Measurements from ENCODE around the gene COBLL1.
A peak's percentile ranks its signal among the peaks of the same experiment; 100 is the strongest.

Gene COBLL1

GRCh38 chr2:164859251-164859818 is 17.7 kb upstream of the COBLL1 start:
- DNase-seq: no peak

- no peak for DNase-seq
Observed at GRCh38 chr2:164852086-164852485, 10.5 kb upstream of the COBLL1 start.

DNA sequence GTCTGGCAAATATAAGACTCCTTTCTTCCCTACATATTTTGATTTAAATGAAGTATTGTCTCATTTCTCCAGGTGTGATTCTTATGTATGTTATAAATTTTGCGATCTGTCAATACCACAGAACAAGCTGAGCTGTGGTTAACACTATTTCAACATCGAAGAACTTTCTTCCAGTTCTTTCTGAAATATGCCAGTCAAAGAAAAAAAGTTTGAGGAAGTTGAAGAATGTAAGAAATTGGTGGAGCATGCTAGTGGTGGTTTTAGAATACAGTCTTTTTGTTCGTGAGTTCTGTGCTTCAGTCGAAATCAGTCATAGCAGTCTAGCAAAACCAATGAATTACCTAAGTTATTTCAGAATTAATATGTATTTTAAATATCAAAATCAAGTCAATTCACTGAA is 8.6 kb upstream of the COBLL1 start:
- DNase-seq: no peak

DNA sequence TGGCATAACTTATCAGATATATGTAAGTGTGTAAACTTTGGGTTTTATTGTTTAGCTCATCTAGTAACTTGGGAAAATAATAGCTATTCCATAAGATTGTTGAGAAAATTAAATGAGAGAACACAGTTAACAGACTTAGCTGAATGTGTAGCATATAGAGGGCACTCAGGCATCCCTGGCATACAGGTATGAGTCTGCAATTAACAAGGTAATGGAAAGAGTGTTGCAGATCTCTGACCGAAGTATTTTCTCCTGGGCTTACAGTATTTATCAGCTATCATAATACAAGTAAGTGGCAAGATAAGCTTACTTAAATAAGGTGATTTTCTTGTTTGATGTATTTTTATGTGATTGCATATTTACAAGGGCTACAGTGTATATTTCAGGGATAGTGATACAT is 7.9 kb upstream of the COBLL1 start:
- DNase-seq: no peak

DNA sequence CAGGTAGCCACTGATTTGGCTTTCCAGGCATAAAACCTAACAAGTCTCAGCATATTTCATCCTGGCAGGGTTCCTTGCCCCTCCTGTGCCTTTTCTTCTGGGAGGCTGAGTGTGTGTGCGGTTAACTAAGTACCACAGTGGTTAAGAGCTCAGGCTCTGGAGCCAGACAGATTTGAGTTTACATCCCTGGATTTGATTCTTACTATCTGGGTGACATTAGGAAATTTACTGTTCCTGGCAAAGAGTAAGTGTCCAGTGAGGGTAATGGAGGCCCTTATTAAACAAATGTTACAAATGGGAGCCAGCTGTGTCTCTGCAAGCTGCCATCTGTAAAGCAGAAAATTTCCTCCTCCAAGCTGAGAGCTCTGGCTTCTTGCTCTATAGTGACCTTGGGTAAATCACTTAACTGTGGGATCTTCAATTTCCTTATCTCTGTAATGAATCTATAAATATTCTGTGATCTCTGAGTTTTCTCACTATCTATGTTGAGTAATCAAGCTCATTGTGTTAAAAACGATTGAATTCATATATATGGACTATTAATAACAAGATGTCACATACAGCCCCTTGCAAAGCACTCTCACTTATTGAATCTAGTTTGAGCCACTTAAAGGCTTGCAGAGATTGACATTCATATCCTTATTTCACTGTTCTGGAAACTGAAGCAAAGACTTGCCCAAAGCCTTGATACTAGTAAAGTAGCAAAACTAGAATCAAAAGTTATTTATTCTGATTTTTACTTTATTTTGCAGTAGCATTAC is 6.5 kb upstream of the COBLL1 start:
- DNase-seq: no peak

DNA sequence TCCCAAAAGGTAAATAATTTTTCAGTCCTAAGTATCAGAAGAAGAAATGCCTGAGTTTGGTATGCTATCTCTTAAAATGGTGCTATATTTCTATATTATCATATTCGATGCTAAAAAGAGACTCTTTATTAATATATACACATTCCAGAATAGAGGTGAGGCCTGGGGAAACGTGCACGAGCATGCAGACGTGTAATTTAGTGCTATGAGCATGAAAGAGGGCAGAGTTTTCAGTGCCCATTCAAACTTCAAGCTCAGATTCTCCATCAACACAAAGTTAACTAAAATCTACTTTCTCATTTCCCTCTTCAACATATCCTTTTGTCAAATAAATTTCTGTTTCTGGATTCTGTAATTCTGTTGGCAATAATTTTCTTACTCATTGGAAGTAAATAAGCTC is 5.7 kb upstream of the COBLL1 start:
- no peak for DNase-seq

DNA sequence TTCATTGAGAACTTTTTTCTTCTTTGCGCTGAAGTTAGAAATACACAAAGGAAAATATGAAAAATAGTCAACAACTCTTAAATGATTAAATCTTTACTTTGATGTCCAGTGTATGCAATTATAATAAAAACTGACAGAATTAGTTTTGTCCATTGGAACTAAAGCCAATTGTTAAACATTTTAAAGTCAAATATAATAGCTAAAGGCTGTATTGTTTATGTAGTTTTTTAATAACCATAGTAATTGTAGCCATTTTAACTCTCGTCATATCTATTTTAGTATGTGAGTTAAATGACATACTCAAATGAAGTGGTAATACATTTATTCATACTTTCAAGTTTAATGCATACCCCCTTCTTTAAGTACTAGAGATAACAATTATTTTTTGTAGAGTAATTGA is 4.7 kb upstream of the COBLL1 start:
- DNase-seq: no peak

DNA sequence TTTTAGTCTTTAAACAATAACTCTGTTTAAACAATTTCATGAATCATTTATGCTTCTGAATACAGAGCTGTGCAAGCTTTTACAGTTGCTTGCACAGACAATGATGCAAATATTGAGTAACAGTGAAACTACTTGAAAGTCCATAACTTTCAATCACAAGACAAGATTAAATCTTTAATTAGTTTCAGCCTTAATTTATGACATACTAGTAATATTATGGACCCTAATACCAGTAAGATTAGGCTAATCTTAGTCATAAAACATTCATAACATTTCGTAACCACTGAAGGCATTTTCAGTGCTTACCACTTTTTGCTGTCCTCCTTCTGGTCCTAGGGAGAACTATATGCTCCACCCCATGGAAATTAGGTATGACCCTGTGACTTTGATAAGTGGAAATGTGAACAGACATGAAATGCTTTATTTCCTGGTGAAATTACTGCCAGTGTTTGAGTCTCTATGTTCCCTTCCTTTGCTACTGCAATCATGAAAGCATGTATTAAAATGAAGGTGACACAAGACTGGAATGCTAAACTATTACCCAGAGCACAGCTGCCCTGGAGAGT is 1.8 kb upstream of the COBLL1 start:
- no peak for DNase-seq

GRCh38 chr2:164842624-164842966 is 972 bp upstream of the COBLL1 start:
- no peak for DNase-seq

- peak in 20 of 56 donors; percentile 1 to 54 (median 18) for DNase-seq
Observed at GRCh38 chr2:164840930-164841718, 499 bp downstream of the COBLL1 start.

DNA sequence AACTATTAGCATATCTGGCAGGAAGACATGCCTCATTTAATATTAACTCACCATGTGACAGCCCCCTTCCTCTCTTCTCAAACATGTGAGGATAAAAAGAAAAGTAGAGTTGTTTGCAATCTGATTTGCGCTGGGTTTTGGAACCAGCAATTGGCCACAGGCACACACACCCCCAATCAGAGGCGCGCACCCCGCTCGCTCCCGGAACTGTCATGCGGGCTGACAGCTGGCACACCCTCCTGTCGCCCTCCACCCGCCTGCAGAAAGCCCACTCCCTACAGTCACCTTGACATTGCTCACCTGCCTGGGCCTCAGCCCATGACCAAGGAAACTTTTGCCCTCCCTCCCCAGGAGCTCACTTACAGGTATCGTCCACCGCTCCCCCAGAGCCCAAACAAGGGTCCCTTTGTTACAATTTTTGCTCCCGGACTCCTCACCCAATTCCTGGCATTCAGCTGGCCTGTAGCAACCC is 1.1 kb downstream of the COBLL1 start:
- peak in 3 of 56 donors; percentile 1 to 17 (median 5) for DNase-seq

DNA sequence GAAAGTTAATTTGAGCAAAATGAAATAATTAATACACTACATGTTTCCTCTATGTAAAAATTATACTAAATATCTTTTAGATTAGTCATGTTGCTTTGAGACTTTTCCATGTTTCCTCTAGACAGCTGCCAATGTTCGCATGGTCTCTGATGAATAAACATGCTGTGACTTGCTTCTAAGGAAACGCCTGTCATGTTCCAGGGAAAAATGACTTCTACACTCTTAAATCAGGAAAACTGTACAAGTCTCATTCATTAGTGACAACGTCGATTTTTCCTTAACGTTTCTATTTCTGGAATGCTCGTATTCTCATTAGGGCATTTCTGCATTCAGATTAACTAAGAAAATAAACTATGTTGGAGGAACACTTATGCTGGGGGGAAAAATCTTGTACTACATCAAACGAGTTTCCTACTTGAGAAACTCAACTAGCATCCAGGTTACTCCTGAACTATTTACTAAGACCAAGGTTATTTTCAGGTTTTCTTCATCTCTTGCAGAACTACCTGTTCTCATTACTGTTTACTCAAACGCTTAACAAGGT is 1.6 kb downstream of the COBLL1 start:
- DNase-seq: no peak

GRCh38 chr2:164837807-164838206 is 3.8 kb downstream of the COBLL1 start:
- no peak for DNase-seq

GRCh38 chr2:164836907-164837306 is 4.7 kb downstream of the COBLL1 start:
- no peak for DNase-seq

DNA sequence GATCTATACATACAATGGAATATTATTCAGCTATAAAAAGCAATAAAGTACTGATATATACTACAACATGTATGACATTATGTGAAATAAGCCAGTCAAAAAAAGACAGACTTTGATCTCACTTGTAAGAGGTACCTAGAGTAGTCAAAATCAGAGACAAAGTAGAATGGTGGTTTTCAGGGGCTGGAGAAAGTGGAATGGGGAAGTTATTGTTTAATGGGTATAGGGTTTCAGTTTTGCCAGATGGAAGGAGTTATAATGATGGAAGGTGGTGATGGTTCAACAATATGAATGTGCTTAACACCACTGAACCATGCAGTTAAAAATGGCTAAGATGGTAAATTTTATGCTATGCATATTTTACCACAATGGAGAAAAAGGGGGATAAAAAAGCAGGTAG is 6.3 kb downstream of the COBLL1 start:
- no peak for DNase-seq

GRCh38 chr2:164831887-164832286 is 9.7 kb downstream of the COBLL1 start:
- no peak for DNase-seq

GRCh38 chr2:164831180-164831579 is 10.4 kb downstream of the COBLL1 start:
- DNase-seq: no peak

- no peak for DNase-seq
Observed at GRCh38 chr2:164826293-164827243, 15.1 kb downstream of the COBLL1 start.

DNA sequence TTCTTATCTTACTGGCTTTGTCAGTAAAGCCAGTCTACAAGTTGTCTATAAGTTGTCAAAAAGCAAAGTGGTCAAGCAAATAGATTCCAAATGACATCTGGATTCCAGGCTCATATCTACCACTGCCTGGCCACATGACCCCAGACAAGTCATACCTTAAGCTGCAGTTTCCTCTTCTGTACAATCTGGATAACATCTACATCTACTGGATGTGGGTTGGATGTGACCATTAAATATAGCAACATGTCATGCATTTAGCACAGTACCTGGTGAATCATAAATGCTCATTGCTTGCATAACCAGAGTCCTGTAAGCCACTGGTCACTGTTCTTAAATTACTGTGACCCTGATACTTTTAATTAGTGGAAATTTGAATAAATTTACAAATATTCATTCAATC is 16.8 kb downstream of the COBLL1 start:
- no peak for DNase-seq

- no peak for DNase-seq
Observed at GRCh38 chr2:164823126-164823525, 18.5 kb downstream of the COBLL1 start.

GRCh38 chr2:164821338-164821737 is 20.3 kb downstream of the COBLL1 start:
- no peak for DNase-seq
